Measurements from ENCODE around the gene DHX30. TPM values are rescaled to one million over a fixed set of nuclear protein-coding genes. Genes with fewer than 3 reads are reported as not detected.
"Not testable (repeated sequence)": the region's sequence is repeated elsewhere in the genome, so short reads cannot be mapped to it uniquely, and the experiment has no call there.

DHX30 gene
- total and polyA plus RNA-seq, 10 donors: 31.9 to 73.5 (median 57.3) TPM

DNA sequence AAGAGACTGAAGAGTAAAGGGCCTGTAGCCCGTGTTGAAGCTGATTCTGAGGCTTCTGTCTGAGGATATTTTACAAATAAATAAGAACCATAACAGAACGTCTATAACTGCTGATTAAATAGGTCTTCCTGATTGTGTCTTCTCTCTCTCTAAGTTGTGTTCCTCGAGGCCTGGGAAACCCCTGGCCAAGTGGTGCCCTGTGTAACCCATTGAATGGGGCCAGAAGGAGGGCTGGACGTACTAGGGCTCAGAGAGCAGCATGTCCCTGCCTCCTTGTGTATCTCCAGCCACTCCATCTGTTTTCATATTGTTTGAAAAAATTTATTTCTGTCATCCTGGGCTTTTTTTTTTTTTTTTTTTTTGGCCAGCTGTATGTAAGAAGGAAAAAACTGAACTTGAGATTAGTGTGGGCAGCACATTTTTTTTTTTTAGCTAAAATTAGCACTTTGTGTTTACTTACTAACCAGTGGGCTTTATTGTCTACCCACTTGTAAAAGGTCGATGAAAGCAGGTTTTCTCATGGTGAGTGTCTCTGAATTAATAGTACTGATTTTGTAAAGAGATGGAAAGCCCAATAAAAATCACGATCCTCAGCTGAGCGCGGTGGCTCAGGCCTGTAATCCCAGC is 10.7 kb downstream of the DHX30 start:
- H3K27me3 ChIP-seq (replicated peaks in 1 of 7): no peaks in the 10 kb centered on the region
- WGBS, 5 donors: 77 to 83% (median 78%) methylated on average over 8 of the region's 8 CpGs
- DNase-seq: no peak
- H3K27ac ChIP-seq: no peak overlapping the region
- H3K36me3 ChIP-seq: peaks cover 8 to 99% (median 54%) of the 10 kb centered on the region in 6 donors
- H3K4me1 ChIP-seq: peaks cover 0 to 5% (median 0%) of the 10 kb centered on the region in 6 donors
- intact Hi-C loops (cut with DNase I; ENCODE audit: low total_unique reads): no loop called here
- no peaks in the 10 kb centered on the region for H3K9me3 ChIP-seq
- TF ChIP-seq POLR2A (IDR thresholded peaks at IDR 0.05): no peak
- no peak for TF ChIP-seq POLR2AphosphoS5 (IDR thresholded peaks at IDR 0.05)
- TF ChIP-seq, protein P1, sequence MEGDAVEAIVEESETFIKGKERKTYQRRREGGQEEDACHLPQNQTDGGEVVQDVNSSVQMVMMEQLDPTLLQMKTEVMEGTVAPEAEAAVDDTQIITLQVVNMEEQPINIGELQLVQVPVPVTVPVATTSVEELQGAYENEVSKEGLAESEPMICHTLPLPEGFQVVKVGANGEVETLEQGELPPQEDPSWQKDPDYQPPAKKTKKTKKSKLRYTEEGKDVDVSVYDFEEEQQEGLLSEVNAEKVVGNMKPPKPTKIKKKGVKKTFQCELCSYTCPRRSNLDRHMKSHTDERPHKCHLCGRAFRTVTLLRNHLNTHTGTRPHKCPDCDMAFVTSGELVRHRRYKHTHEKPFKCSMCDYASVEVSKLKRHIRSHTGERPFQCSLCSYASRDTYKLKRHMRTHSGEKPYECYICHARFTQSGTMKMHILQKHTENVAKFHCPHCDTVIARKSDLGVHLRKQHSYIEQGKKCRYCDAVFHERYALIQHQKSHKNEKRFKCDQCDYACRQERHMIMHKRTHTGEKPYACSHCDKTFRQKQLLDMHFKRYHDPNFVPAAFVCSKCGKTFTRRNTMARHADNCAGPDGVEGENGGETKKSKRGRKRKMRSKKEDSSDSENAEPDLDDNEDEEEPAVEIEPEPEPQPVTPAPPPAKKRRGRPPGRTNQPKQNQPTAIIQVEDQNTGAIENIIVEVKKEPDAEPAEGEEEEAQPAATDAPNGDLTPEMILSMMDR (IDR thresholded peaks at IDR 0.05 in 8 of 11, conservative IDR thresholded peaks at IDR 0.05 in 3 of 11): no peak
- no peak overlapping the region for H3K4me3 ChIP-seq

GRCh38 chr3:47817609-47818008 is 14.7 kb downstream of the DHX30 start:
- Histone ChIP-seq H3K27me3 (replicated peaks in 1 of 7) (no peaks in the 10 kb centered on the region), H3K36me3 (peaks cover 0 to 95% (median 45%) of the 10 kb centered on the region in 6 donors), H3K4me1 (peaks cover 0 to 5% (median 0%) of the 10 kb centered on the region in 6 donors), H3K9me3 (no peaks in the 10 kb centered on the region), H3K4me3 (no peak overlapping the region), H3K27ac (no peak overlapping the region)
- no peak for DNase-seq
- TF ChIP-seq POLR2AphosphoS5 (IDR thresholded peaks at IDR 0.05) (no peak), POLR2A (IDR thresholded peaks at IDR 0.05) (no peak)
- TF ChIP-seq, protein P1 (IDR thresholded peaks at IDR 0.05 in 8 of 11, conservative IDR thresholded peaks at IDR 0.05 in 3 of 11): no peak
- 89 to 95% (median 93%) methylated on average over 7 of the region's 7 CpGs for WGBS, 5 donors
- intact Hi-C loops (cut with DNase I; ENCODE audit: low total_unique reads): no loop called here

DNA sequence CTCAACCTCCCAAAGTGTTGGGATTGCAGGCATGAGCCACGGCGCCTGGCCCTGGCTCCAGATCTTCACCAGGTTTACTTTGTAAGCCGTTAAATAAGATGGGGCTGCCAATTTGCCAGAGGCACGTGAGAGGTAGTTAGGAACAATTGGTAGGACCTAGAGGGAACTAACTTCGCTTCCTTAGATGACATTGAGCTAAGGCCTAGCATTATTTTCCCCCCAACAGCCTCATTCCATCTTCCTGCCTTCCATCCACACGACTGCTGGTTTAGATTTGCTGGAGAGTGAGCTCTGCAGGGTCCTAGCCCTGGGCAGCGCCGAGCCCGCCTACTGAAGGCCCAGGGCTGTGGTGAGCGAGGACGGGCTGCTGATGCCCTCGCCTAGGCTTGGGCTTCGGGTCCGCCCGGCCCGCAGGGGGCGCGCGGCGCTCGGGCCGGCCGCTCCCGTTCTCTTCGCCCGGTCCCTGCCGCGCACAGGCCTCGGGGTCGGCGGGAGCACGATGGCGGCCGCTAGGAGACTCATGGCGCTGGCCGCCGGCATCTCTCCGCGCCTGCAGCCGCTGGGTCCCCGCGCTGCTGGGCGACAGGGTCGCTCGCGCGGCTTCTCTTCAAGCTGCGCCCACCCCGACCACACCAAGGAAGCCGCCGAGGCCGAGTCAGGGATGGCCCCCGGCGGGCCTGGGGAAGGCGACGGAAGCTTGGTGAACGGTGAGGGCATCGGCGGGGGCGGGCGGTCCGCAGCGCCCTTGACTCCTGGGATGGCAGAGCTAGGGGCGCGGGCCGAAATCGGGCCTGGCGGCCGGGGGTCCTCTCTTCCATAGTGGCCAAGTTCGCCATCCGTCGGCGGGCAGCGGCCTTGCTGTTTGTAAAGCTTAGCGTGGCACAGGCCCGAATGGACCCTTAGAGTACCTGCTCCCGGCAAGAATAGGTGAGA is 21.9 kb downstream of the DHX30 start:
- TF ChIP-seq, protein P1 (IDR thresholded peaks at IDR 0.05 in 8 of 11, conservative IDR thresholded peaks at IDR 0.05 in 3 of 11): peak; percentile 27 to 97 (median 87)
- TF ChIP-seq POLR2AphosphoS5 (IDR thresholded peaks at IDR 0.05): peak; percentile 68 to 81 (median 76)
- TF ChIP-seq POLR2A (IDR thresholded peaks at IDR 0.05): no peak
- Histone ChIP-seq H3K36me3 (peaks cover 0 to 55% (median 41%) of the 10 kb centered on the region in 6 donors), H3K27ac (peak overlapping the region; percentile 76 to 87 (median 84)), H3K4me3 (peak overlapping the region; percentile 69 to 95 (median 88)), H3K9me3 (no peaks in the 10 kb centered on the region), H3K27me3 (replicated peaks in 1 of 7) (no peaks in the 10 kb centered on the region), H3K4me1 (peaks cover 18 to 36% (median 27%) of the 10 kb centered on the region in 6 donors)
- 4 to 8% (median 6%) methylated on average over 40 to 77 of the region's 77 CpGs for WGBS, 5 donors
- peak; percentile 94 for DNase-seq
- intact Hi-C loops (cut with DNase I; ENCODE audit: low total_unique reads): no loop called here

GRCh38 chr3:47825590-47825989 is 22.7 kb downstream of the DHX30 start:
- H3K4me1 ChIP-seq: peaks cover 18 to 36% (median 27%) of the 10 kb centered on the region in 6 donors
- H3K27ac ChIP-seq: peak overlapping the region in 6 of 8 donors; percentile 76 to 87 (median 84)
- no peak for TF ChIP-seq POLR2AphosphoS5 (IDR thresholded peaks at IDR 0.05)
- TF ChIP-seq POLR2A (IDR thresholded peaks at IDR 0.05): no peak
- TF ChIP-seq, protein P1 (IDR thresholded peaks at IDR 0.05 in 8 of 11, conservative IDR thresholded peaks at IDR 0.05 in 3 of 11): no peak
- peak overlapping the region; percentile 69 to 95 (median 88) for H3K4me3 ChIP-seq
- H3K27me3 ChIP-seq (replicated peaks in 1 of 7): no peaks in the 10 kb centered on the region
- WGBS, 5 donors: 31 to 39% (median 35%) methylated on average over 7 of the region's 7 CpGs
- intact Hi-C loops (cut with DNase I; ENCODE audit: low total_unique reads): no loop called here
- DNase-seq: no peak
- no peaks in the 10 kb centered on the region for H3K9me3 ChIP-seq
- H3K36me3 ChIP-seq: peaks cover 0 to 55% (median 42%) of the 10 kb centered on the region in 6 donors

- H3K27ac ChIP-seq; intact Hi-C loops (cut with DNase I; ENCODE audit: low total_unique reads); DNase-seq; H3K27me3 ChIP-seq (replicated peaks in 1 of 7); H3K4me3 ChIP-seq; H3K9me3 ChIP-seq: not testable (repeated sequence)
- WGBS, 5 donors: 55 to 67% (median 60%) methylated on average over 9 of the region's 9 CpGs
- peaks cover 0 to 78% (median 72%) of the 10 kb centered on the region in 6 donors for H3K36me3 ChIP-seq
- H3K4me1 ChIP-seq: peaks cover 17 to 31% (median 23%) of the 10 kb centered on the region in 6 donors
These were observed 26.5 kb downstream of the DHX30 start for GRCh38 chr3:47829482-47829881.

Data from spleen (tissue), 11 donors.